HG03439 (cell line): Measurements from ENCODE around the gene SMYD3.

Source experiments
- ATAC-seq: cut with Tn5 transposase; IDR thresholded peaks from one replicate; pipeline ENCODE4 v1.9.1; 2021; ENCODE audit warnings: mild to moderate bottlenecking, moderate library complexity; ENCODE audit not compliant: unreplicated experiment

Gene SMYD3

DNA sequence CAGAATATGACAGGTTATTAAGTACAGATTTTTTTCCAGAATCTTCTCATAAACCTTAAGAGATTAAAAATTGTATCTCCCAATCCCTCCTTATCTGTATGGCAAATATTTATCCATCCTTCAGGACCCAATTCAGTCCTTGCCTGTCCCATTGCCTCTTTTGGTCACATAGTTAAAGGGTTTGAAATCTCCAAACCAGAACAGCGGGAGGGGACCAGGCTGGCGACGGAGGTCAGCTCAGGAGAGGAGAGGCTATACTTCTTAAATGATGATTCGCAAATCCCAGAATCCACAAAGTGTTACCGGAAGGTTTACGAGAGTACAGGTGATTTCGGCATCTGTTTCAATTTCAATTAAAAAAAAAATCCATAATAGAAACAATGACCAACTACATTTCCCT lies 572.7 kb downstream of the SMYD3 start:
- no peak for ATAC-seq

DNA sequence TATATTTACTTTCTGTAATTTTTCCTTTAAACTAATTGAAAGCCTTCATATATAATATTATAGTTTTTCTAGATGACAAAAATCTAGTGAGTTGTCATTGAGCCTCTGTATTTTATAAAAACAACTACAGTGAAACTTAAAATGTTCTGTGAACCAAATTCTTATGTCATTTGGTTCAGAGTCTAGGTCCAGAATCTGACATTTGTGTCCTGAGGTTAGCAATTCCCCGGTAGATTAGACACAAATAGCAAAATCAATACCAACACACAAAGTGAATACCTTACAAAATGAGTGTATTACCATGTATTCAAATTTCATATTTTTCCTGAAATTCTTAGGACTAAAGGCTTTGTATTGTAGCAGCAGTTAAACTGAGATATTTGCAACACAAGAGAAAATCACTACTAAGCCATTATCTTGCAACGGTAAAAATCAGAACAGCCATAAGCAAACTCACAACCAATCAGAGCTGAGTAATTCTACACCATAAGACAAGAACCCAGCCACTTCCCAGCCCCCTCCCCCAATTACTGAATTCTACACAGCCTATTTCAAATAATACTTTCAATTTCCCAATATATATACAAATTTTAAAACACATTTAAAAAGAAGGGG lies 573.5 kb downstream of the SMYD3 start:
- no peak for ATAC-seq

DNA sequence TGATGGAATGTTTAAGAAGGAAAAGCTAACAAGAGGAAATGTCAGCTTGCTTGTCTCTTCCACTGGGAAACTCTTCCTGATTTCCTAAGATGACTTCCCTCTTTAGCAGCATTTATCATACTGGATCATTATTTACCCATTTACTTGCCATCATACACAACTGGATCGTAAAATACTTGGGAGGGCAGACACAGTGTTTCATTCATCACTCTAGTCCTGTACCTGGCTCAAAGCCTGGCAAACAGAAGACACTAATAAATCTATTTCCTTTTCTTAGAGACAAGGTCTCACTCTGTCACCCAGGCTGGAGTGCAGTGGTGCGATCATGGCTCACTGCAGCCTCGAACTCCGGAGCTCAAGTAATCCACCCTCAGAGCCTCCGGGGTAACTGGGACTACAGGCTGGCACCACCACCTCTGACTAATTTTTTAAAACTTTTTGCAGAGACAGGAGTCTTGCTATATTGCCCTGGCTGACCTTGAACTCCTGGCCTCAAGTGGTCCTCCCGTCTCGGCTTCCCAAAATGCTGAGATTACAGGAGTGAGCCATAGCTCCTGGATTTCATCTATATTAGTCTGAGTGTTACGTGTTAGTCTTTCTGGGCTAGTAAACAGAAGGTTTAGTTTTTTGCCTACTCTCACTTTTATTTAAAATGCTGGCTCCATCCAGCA lies 574.6 kb downstream of the SMYD3 start:
- no peak for ATAC-seq

DNA sequence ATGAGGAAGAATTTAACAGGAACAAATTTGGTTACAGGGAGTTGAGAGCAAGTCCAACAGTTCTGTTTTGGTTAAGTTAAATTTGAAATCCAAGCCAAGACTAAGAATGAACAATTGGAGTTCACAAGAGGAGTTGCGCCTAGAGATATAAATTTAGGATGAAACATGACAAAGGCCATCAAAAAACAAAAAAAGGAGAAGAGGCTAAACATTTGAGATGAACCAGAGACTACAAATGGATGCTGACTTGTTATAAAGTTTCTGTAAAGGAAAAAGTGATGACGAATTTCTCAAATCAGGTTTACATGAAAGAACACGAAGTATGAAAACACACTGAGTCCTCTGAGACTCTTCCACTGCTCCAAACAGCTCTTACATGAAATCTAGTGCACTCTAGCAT lies 575.6 kb downstream of the SMYD3 start:
- ATAC-seq = no peak

DNA sequence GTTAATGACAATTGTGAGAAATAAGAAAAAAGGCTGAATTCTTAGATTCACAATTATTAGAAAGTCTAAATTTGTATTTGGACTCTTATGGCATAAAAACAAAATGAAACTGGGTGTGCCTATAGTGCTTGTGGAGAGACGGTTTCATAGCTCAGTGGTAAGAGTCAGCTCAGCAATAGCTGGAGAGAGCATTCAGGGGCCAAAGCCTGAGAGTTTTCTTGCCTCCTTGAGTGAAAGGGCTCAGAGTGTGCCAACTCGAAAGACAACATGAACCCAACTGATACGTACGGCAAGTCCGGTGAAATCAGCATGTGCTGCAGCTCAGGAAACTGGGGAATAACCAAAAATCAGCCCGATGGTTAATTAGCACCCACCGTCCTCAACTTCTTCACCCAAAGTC lies 577.9 kb downstream of the SMYD3 start:
- ATAC-seq = no peak

DNA sequence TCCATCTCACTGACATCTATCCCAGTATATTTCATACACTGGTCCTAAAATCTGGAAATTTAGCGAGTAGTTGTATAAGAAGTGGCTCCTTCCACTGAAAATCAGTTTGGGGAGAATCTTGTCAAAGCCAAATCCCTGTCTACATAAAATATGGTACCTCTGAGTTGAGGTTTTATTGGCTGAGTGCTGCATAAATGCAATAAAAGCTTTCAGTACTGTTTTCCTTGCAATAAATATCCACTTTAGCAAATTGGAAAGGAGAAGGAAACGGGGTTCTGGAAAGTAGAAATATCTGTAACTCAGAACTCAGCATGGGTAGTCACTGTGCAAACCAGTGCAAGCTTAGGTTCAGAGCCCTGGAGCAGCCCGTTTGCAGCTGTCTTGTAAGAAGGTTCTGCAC lies 580.2 kb downstream of the SMYD3 start:
- no peak for ATAC-seq

DNA sequence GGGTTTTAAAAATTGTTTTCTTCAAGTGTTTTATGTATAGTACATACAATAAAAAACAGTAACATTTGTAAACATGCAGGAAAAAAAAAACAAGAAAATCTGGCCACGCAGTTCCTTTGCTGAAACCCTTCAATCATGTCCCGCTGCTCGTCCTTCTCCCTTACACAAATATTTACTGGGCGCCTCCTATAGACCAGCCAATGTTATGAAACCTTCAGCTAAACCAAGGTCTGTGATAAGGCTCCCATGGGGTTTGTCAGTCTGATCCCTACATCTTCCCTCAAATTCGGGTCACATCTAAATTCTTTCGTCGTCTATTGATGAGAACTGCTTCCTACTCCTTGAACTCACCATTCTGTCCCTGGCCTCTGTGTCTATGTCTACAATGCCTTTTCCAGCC lies 583.9 kb downstream of the SMYD3 start:
- ATAC-seq = no peak

DNA sequence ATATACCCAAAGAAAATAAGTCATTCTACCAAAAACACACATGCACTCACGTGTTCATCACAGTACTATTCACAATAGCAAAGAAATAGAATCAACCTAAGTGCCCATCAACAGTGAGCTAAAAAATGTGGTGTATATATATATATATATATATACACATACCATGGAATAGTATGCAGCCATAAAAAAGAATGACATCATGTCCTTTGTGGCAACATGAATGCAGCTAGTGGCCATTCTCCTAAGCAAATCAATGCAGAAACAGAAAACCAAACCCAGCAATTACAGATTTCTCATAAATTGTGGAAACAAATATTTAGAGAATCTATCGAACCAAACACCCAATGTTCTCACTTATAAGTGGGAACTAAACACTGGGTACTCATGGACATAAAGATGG lies 585.7 kb downstream of the SMYD3 start:
- no peak for ATAC-seq

DNA sequence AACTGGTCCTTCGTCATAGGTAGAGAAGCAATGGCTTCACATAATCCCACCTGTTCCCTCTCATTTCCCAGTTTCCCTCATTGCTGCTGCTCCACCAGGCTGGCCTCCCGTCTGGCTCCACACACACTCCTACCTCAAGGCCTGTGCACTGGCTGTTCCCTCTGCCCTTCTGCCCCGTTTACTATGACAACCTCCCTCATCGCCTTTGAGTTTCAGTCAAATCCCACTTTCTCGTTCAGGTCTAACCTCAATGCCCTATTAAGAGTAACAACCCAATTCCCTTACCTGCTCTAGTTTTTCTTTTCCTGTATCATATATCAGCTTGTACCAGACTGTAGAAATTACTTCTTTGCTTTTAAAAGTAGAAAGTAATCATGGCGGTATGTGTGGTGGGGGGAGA lies 589.7 kb downstream of the SMYD3 start:
- no peak for ATAC-seq

DNA sequence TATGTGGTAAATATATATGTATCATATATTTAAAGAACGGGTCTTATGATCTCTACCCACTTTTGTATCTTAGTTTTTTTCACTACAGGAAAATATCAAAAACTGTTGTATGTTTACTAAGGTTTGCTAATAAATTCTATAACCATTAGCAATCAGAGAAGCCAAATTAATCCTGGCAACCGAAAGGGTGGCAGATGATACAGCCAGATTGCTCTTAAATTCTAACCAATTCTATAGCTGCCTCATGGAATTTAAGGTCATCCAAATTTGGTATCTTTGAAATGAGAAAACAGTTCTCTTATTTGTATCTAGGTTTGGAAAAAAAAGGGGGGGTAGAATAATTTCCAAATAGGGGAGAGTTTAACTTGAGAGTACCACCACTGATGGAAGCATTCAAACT lies 591.2 kb downstream of the SMYD3 start:
- no peak for ATAC-seq

DNA sequence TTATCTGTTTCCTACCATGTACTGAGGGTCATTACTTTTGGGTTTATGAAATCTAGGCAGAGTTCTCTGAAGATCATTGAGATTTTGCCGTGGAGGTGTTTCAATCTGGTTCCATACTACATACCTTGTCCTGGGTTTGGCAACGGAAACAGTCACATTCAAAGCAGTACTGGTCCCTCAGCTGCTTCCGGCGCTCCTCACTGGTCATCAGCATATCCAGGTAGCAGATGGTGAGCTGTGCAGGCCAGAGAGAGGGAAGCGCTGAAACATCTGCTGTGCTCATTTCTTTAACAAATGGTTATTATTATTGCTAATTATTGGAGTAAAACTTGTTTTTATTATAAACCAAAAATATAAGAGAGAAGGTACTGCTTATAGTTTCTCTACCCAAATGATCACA lies 591.7 kb downstream of the SMYD3 start:
- no peak for ATAC-seq

DNA sequence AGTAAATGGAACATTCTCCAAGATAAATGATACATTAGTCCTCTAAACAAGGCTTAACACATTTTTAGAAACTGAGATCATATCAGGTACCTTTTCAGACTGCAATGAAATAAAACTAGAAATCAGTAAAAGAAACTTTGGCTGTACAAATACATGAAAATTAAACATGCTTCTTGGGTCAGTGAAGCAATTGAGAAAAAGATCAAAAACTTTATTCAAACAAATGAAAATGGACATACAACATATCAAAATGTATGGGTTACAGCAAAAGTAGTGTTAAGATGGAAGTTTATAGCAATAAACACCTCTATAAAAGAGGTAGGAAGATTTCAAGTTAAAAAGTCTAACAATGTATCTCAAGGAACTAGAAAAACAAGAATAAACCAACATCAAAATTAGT lies 598.5 kb downstream of the SMYD3 start:
- ATAC-seq = no peak

DNA sequence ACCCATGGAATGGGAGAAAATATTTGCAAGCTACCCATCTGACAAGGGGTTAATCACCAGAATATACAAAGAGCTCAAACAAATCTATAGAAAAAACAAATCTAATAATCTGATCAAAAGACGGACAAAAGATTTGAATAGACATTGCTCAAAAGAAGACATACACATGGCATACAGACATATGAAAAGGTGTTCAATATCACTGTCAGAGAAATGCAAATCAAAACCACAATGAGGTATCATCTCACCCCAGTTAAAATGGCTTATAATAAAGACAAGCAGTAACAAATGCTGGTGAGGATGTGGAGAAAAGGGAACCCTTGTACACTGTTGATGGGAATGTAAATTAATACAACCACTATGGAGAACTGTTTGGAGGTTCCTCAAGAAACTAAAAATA lies 600.9 kb downstream of the SMYD3 start:
- no peak for ATAC-seq

DNA sequence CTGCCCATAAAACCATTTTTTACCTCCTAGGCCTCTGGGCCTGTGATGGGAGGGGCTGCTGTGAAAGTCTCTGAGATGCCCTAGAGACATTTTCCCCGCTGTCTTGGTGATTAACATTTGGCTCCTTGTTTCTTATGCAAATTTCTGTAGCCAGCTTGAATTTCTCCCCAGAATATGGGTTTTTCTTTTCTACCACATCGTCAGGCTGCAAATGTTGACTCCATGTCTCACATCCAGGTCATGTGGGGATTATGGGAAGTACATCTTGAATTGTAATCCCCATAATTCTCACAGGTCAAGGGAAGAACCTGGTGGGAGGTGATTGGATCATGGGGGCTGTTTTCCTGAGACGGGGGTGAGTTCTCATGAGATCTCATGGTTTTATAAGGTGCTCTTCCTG lies 603.2 kb downstream of the SMYD3 start:
- no peak for ATAC-seq

DNA sequence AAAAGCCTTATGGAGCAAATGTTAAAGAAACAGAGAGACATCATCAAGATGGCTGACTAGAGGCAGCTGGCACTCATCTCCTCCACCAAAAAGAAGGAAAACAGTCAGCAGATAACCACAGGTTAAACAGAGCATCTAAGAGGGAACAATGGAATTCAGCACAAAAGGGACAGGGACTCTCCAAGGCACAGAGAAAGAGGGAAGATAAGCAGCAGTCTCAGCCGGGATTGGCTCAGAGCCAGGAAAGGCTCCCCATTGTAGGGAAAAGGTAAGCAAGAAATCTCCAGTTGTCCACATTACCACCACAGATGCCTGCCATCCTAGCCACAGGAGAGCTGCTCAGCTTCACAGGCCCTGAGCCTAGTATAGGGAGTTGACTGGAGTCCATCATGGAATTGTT lies 605.5 kb downstream of the SMYD3 start:
- ATAC-seq = no peak

DNA sequence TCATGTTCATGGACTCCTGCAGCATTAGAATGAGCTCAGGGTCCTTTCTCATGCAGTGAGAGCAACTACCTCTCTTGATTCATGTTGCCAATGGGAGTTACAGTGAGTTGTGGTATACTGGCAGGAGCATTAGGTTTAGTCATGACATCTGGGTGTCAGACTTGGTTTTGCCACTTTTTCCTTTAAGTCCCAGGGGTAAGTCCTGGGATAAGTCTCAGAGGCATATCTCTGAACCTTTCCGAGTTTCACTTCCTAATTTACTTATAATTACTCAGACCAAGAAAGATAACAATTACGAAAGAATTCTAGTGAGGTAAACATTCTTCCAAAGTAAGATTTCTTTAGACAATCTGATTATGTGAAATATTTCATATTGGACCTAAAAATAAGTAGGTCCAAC lies 606.0 kb downstream of the SMYD3 start:
- ATAC-seq = no peak

DNA sequence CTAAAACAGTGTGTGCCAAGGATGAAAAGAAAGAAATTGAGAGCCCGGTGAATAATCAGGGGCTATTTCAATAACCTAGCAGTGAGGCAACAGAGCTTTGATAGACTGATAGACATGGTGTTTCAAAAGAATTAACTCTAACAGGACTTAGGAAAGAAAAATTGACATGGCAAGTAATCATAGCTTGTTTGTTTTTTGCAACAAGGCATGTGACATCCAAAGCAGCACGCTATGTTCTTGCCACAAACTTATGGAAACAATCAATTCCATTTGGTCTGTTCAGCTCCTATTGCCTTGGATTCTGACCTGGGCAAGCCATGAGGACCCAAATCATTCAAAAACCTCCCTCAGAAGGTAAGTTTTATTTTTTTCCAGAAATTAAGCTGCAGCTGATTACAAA lies 608.5 kb downstream of the SMYD3 start:
- ATAC-seq = no peak

DNA sequence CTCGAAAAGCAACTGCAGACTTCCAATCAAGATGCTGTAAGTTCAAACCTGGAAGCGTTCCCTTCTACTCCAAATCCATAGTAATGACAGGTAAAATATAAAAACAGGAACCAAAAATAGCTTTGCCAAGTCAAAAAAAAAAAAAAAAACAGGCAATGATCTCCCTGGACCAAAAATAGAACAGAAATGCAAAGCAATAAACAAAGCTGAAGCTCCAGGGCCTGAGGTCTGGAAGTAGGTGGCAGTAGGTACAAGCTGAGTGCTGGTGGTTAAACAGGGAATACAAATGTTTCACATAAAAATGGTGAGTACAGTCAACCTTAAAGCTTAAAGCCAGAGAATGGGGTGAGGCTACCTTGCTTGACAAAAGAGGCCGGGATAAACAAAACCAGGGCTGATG lies 610.8 kb downstream of the SMYD3 start:
- ATAC-seq = no peak

DNA sequence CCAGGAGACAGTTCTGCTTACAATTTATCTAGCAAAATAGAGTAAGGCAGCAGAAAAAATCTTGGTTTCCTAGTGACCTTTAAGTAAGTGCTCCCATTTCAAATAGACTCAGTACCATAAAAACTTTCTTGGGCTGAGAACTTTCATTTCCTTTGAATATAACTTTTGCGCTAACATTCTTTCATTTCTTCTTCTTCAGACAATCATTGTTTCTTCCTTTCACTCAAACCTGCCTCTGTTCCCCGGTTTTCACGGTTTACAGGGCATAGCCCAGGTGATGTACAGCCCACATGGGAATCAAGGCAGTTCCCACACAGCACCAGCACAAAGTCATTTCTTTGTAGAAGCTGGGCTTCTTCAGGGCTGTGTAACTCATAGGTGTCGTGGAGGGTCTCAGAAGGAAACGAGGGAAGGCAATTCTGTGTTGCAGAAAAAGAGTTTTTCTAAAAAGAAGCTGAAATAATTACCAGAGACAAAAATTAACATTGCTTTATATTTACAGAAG lies 611.6 kb downstream of the SMYD3 start:
- no peak for ATAC-seq

DNA sequence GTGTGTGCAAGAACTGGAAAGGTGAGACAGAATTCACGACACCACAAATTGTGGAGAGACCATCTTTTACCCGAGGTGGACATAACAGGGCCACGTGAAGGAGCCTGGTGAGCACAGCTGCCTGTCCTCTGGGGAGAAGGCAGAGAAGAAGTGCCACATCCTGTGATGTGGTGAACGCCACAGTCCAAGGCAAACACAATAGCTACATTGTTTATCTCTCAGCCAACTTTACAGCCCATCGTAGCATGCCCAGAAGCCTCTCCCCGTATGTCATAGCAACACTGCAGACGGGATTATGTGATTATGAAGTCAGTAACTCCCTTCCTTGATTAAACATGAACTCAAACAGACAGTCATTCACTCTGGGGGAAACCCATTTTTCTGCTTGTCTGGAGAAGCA lies 612.2 kb downstream of the SMYD3 start:
- no peak for ATAC-seq

DNA sequence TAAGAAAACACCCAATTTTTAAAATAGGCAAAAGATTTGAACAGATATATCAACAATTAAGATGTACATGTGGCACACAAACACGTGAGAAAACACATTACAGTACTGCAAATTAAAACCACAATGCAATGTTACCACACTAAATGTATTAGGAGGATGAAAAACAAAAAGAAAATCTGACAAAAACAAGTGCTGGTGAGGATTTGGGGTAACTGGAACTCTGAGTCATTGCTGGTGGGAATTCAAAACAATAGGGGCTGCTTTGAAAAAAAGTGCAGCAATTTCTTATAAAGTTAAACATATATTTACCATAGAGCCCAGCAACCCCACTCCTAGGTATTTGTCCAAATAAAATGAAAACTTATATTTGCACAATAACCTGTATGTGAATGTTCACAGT lies 614.1 kb downstream of the SMYD3 start:
- ATAC-seq = no peak

DNA sequence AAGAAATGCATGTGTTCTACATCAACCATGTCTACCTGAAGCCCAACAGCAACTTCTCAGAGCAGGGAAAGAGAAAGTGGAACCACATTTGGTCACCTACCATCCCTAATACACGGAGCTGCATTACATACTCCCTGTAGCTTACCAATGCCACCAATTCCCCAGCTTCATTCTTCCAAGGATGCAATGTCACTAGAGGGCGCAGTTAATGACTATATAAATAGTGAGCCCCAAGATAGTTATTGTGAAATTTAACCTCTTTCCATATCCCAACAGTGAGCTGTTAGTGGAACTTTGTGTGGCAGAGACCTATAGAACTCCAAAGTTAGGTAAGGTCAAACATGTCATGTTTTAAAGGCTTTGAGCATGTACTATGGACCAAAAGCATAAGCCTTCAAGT lies 618.3 kb downstream of the SMYD3 start:
- no peak for ATAC-seq

DNA sequence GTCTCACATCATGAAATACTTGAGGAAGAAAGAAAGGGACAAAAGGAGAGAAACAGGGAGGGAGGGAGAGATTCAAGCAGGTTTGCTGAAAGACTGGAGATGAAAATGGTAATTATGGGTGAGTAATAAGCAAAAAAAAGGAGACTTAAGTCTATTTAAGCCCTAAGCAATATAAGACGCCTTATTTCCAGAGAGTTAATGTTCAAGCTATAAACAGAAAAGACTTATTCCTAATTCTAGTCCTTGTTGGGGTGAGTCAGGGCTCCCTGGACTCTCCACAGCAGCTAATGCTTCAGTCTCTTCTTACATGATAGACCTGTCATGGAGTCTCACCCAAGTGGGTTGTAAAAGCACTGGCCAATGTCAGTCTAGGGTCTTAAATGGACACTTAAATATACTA lies 619.2 kb downstream of the SMYD3 start:
- ATAC-seq = no peak
